IMR-90 (cell line): ENCODE measurements around the gene NPAS3.

Source experiments
- BHLHE40 ChIP-seq: fragments of 150-350 bp; IDR thresholded peaks from 2 replicates; pipeline ENCODE4 v1.6.1; 2016; ENCODE audit warnings: mild to moderate bottlenecking, low read depth, low read length
- FOS ChIP-seq: fragments of 150-350 bp; IDR thresholded peaks from 2 replicates; pipeline ENCODE4 v1.6.1; 2016; ENCODE audit warnings: low read depth, low read length
- MAFK ChIP-seq: IDR thresholded peaks from 2 replicates; pipeline ENCODE4 v1.6.1; 2012; ENCODE audit warnings: low read depth, low read length, improper control_type of control experiment
- MAZ ChIP-seq: IDR thresholded peaks from 2 replicates; pipeline ENCODE4 v1.6.1; 2012; ENCODE audit warnings: low read depth, mild to moderate bottlenecking, low read length, improper control_type of control experiment, moderate library complexity, borderline replicate concordance
- MXI1 ChIP-seq: IDR thresholded peaks from 2 replicates; pipeline ENCODE4 v1.6.1; 2012; ENCODE audit warnings: low read depth, mild to moderate bottlenecking, low read length, moderate library complexity, borderline replicate concordance
- POLR2A ChIP-seq: IDR thresholded peaks from 2 replicates; pipeline ENCODE4 v1.6.1; 2012; ENCODE audit warnings: mild to moderate bottlenecking, low read depth, low read length
- RAD21 ChIP-seq: IDR thresholded peaks from 2 replicates; pipeline ENCODE4 v1.6.1; 2012; ENCODE audit warnings: low read length, improper control_type of control experiment
- RFX5 ChIP-seq: IDR thresholded peaks from 2 replicates; pipeline ENCODE4 v1.8.0; 2012; ENCODE audit warnings: low read depth, mild to moderate bottlenecking, low read length, moderate library complexity
- SMC3 ChIP-seq: fragments of 150-350 bp; IDR thresholded peaks from 2 replicates; pipeline ENCODE4 v1.6.1; 2016; ENCODE audit warnings: low read depth, mild to moderate bottlenecking, antibody characterized with exemption, low read length, moderate library complexity
- TF ChIP-seq, protein P1 (sequence below): conservative IDR thresholded peaks from 2 replicates; pipeline ENCODE4 v1.5.1; 2012; ENCODE audit warnings: mild to moderate bottlenecking, low read depth, low read length, improper control_type of control experiment
- TF ChIP-seq, protein P2 (sequence below): fragments of 150-350 bp; IDR thresholded peaks from 2 replicates; pipeline ENCODE4 v1.6.1; 2016; ENCODE audit warnings: low read depth, mild to moderate bottlenecking, low read length, moderate library complexity, borderline replicate concordance
- TF ChIP-seq, protein P3 (sequence below): fragments of 150-350 bp; IDR thresholded peaks from 2 replicates; pipeline ENCODE4 v1.6.1; 2017; ENCODE audit warnings: mild to moderate bottlenecking, antibody characterized with exemption, low read length, low read depth

DNA sequence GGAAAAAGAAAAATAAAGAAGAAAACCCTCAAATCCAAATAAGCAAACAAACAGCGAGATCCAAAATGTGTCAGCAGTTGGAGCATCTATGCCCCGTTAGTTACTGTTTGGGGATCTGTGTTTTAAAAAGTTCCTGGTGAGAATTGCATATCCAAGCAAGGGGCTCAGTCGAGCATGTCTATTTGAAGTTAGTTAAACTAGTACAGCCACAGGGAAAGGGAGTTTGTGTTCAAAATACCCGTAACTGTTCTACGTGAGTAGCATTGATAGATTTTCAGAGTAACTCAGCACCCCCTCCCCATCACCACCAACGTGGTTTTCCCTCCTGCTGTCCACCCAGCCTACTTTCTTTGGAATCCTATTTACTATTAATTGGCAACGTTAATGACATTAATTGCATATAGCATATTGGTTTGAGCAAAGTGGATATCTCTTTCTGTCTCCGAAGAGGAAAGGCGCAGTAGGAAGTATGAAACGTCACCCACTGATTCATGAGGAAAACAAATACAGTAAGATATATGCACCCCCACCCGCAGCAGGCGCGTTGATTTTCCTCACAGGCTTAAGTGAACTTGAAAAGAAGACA, 1.5 kb downstream of the NPAS3 start:
- no peak for TF ChIP-seq BHLHE40
- TF ChIP-seq RAD21: no peak
- TF ChIP-seq, protein P1, sequence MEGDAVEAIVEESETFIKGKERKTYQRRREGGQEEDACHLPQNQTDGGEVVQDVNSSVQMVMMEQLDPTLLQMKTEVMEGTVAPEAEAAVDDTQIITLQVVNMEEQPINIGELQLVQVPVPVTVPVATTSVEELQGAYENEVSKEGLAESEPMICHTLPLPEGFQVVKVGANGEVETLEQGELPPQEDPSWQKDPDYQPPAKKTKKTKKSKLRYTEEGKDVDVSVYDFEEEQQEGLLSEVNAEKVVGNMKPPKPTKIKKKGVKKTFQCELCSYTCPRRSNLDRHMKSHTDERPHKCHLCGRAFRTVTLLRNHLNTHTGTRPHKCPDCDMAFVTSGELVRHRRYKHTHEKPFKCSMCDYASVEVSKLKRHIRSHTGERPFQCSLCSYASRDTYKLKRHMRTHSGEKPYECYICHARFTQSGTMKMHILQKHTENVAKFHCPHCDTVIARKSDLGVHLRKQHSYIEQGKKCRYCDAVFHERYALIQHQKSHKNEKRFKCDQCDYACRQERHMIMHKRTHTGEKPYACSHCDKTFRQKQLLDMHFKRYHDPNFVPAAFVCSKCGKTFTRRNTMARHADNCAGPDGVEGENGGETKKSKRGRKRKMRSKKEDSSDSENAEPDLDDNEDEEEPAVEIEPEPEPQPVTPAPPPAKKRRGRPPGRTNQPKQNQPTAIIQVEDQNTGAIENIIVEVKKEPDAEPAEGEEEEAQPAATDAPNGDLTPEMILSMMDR: no peak
- TF ChIP-seq, protein P2, sequence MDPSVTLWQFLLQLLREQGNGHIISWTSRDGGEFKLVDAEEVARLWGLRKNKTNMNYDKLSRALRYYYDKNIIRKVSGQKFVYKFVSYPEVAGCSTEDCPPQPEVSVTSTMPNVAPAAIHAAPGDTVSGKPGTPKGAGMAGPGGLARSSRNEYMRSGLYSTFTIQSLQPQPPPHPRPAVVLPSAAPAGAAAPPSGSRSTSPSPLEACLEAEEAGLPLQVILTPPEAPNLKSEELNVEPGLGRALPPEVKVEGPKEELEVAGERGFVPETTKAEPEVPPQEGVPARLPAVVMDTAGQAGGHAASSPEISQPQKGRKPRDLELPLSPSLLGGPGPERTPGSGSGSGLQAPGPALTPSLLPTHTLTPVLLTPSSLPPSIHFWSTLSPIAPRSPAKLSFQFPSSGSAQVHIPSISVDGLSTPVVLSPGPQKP: no peak
- TF ChIP-seq POLR2A: no peak
- TF ChIP-seq FOS: no peak
- TF ChIP-seq RFX5: no peak
- TF ChIP-seq SMC3: no peak
- TF ChIP-seq MXI1: no peak
- no peak for TF ChIP-seq MAFK
- TF ChIP-seq, protein P3, sequence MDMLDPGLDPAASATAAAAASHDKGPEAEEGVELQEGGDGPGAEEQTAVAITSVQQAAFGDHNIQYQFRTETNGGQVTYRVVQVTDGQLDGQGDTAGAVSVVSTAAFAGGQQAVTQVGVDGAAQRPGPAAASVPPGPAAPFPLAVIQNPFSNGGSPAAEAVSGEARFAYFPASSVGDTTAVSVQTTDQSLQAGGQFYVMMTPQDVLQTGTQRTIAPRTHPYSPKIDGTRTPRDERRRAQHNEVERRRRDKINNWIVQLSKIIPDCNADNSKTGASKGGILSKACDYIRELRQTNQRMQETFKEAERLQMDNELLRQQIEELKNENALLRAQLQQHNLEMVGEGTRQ: no peak
- no peak for TF ChIP-seq MAZ
